Fibroblast of villous mesenchyme (primary cell): ENCODE measurements around the gene CHAF1A. TPM values are rescaled to one million over a fixed set of nuclear protein-coding genes. Genes with fewer than 3 reads are reported as not detected.

Experiments used
- DNase-seq: peaks from one replicate; pipeline ENCODE4 v3.0.0-alpha.2; 2010; ENCODE audit warnings: low read depth
- H3K4me3 ChIP-seq: 2 replicates; pipeline ENCODE4 v1.5.1; 2011; ENCODE audit warnings: low read depth, mild to moderate bottlenecking, low read length
- total RNA-seq: library from RNA; depleted of rRNA; stranded (reverse); fragments of >200 nt; gene quantifications from 2 replicates; pipeline ENCODE4 v1.2.3, GENCODE V29; 2012
- TF ChIP-seq, protein P1 (sequence below): IDR thresholded peaks from 2 replicates; pipeline ENCODE4 v1.5.1; 2012; ENCODE audit warnings: low read depth, mild to moderate bottlenecking, low read length; ENCODE audit not compliant: insufficient read depth

The CHAF1A gene
- total RNA-seq, 1 donor, result 9.9 TPM

DNA sequence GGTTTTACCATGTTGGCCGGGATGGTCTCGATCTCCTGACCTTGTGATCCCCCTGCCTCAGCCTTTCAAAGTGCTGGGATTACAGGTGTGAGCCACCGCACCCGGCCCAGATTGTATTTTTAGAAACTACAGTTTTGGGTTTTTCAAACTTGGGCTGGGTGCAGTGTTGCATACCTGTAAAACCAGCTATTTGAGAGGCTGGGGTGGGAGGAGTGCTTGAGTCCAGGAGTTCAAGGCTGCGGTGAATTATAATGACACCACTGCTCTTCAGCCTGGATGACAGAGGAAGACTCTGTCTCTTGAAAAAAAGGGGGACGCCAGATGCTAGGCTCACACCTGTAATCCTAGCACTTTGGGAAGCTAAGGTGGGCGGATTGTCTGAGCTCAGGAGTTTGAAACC is 4.2 kb downstream of the CHAF1A start:
- DNase-seq, result no peak
- TF ChIP-seq, protein P1, sequence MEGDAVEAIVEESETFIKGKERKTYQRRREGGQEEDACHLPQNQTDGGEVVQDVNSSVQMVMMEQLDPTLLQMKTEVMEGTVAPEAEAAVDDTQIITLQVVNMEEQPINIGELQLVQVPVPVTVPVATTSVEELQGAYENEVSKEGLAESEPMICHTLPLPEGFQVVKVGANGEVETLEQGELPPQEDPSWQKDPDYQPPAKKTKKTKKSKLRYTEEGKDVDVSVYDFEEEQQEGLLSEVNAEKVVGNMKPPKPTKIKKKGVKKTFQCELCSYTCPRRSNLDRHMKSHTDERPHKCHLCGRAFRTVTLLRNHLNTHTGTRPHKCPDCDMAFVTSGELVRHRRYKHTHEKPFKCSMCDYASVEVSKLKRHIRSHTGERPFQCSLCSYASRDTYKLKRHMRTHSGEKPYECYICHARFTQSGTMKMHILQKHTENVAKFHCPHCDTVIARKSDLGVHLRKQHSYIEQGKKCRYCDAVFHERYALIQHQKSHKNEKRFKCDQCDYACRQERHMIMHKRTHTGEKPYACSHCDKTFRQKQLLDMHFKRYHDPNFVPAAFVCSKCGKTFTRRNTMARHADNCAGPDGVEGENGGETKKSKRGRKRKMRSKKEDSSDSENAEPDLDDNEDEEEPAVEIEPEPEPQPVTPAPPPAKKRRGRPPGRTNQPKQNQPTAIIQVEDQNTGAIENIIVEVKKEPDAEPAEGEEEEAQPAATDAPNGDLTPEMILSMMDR, result no peak
- H3K4me3 ChIP-seq, result no peak overlapping the region

DNA sequence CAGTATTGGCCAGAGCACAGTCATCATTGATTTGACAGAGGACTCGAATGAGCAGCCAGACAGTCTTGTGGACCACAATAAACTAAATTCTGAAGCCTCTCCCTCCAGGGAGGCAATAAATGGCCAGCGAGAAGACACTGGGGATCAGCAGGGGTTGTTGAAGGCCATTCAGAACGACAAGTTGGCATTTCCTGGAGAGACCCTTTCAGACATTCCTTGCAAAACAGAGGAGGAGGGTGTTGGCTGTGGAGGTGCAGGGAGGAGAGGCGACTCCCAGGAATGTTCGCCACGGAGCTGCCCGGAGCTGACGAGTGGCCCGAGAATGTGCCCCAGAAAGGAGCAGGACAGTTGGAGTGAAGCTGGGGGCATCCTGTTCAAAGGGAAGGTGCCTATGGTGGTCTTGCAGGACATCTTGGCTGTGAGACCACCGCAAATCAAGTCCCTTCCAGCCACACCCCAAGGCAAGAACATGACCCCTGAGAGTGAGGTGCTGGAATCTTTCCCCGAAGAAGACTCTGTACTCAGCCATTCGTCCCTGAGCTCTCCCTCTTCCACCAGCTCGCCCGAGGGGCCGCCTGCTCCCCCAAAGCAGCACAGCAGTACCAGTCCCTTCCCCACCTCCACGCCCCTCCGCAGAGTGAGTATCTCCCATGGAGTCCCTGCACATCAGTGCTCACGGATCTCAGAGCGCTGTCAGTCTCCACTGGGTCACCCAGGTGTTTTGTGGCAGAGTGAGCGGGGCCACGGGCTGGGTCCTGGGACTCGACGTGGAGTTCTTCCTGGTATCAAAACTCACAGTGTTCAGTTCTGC is 6.9 kb downstream of the CHAF1A start:
- no peak for DNase-seq
- H3K4me3 ChIP-seq, result no peak overlapping the region
- TF ChIP-seq, protein P1, result no peak

DNA sequence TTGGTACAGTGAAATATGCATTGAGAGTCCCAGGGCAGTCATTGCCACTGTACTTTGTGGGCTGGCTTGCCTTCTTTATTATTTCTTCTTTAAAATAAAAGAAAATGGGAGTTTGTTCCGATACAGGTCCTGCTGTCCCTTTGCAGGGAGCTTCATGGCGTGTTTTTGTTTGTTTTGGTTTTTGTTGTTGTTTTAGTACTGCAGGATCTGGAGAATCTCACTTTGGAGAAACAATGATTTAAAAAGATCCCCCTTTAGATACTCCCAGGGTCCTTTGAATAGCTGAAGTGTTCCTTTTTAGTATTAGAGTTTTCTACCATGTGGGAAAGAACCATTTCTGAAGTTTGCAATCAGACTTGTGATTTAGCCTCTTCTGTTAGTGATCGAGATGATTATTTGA is 11.1 kb downstream of the CHAF1A start:
- TF ChIP-seq, protein P1, result no peak
- DNase-seq, result no peak
- H3K4me3 ChIP-seq, result no peak overlapping the region

DNA sequence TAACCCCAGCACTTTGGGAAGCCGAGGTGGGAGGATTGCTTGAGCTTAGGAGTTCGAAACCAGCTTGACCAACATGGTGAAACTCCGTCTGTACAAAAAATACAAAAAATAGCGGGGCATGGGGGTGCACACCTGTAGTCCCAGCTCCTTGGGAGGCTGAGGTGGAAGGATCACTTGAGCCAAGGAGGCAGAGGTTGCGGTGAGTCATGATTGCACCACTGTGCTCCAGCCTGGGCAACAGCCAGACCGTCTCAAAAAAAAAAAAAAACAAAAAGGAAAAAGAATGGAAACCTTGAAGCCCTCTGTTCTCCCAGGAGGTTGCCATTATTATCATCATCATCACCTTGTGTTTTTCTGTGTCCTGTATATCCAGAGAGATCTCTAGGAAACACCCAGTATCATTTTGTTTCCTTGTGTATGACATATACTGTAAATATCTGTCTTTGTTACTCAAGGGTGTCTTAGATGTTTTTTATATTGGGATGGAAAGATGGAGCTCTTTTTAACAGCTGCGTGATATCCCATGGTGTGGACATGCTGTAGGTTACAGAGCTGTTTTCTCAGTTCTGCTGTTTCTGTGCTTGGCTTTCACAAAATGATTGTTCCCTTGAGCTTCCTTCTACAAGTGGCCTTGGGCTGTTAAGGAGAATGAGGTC is 11.8 kb downstream of the CHAF1A start:
- TF ChIP-seq, protein P1, result no peak
- DNase-seq, result peak; percentile 65

DNA sequence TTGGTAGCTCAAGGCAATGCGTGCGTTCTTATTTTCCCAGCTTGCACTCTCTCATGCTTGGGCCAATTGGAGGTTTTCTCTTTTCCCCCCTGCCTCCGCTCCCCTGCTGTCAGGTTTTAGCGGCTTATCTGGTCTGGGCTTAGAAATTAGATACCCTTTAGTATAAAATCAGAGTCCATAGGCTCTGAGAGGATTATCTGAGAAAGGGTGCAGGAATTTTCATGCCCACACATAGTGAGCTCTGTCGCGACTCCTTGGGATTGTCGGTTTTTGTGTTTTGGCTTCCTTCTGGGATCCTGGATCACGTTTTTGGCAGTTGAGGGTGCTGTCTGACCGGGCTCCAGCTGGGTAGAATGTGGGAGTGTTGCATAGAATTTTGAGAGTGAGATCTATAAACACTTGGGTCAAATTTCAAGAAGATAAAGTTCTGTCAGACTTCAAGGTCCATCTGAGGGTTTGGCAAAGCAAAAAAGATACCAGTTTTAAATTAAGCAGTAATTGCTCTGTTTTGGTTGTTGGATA is 12.4 kb downstream of the CHAF1A start:
- DNase-seq, result peak; percentile 71
- TF ChIP-seq, protein P1, result peak; percentile 25
- H3K4me3 ChIP-seq, result peak overlapping the region; percentile 19

More for the DNA sequence above, 11.8 kb downstream of the CHAF1A start:
- H3K4me3 ChIP-seq, result no peak overlapping the region

DNA sequence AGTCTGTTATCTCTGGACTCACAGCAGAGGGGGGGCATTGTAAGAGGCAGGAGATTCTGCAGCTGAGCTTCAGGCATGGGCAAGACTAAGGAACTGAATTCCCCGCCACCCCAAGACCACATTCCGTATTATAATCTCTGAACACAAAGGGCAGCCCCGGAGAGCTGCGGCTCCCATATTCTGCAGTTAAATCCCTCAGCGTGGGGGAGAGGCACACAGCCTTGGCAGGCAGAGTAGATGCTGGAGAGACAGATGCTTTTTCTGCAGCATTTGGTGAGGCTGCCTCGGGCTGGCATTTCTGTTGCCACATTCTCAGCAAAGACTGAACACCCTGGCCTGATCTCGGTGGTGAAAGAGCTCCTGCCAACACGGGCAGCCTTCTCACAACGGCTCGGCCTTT is 12.9 kb downstream of the CHAF1A start:
- peak; percentile 42 for DNase-seq
- TF ChIP-seq, protein P1, result no peak
- H3K4me3 ChIP-seq, result peak overlapping the region; percentile 0
